ENCODE data around the gene LMOD3.

- TF ChIP-seq KDM1A (IDR thresholded peaks at IDR 0.05; ENCODE audit: low read depth) = no peak
- no peak for TF ChIP-seq CTCF (IDR thresholded peaks at IDR 0.05)
- no peak for TF ChIP-seq REST (IDR thresholded peaks at IDR 0.05)
These were observed 39.6 kb downstream of the LMOD3 start for GRCh38 chr3:69082805-69083204.
